NB4 (cell line): Measurements from ENCODE around the gene ARHGAP15.

ENCODE experiments used
- CTCF ChIP-seq: IDR thresholded peaks from one replicate; pipeline ENCODE4 v1.5.1; 2012; ENCODE audit warnings: low read depth, low read length
- MAX ChIP-seq: IDR thresholded peaks from 2 replicates; pipeline ENCODE4 v1.6.1; 2011; ENCODE audit warnings: low read depth, low read length
- MYC ChIP-seq: IDR thresholded peaks from 2 replicates; pipeline ENCODE4 v1.6.1; 2011; ENCODE audit warnings: low read depth, low read length
- POLR2A ChIP-seq: IDR thresholded peaks from 2 replicates; pipeline ENCODE4 v1.6.1; 2011; ENCODE audit warnings: mild to moderate bottlenecking; ENCODE audit not compliant: insufficient read length; ENCODE audit errors: extremely low read depth

DNA sequence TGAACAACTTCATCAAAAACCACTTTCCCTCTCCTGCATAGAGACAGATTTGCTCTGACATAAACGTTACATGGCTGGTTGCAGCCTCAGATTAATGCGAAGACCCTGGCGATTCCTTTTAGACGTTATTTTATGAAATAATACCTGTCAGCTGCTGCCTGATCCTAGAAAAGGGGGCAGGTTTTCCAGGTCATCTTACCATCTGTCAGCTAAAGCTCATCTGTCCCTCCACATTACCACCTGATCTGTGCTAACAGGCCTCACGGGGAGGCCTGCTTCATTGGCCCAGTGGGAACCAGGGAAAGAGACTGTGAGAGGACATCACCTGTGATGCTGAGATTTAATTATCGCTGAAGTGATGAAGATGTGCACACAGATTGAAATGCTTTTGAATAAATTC lies 261.0 kb downstream of the ARHGAP15 start:
- TF ChIP-seq POLR2A = no peak
- no peak for TF ChIP-seq CTCF
- TF ChIP-seq MAX = no peak
- TF ChIP-seq MYC = no peak
